MCF 10A (cell line): ENCODE measurements around the gene MAPK11. TPM values are rescaled to one million over a fixed set of nuclear protein-coding genes. Genes with fewer than 3 reads are reported as not detected.

ENCODE experiments used
- BruUV-seq: library from RNA; stranded (reverse); fragments of 400-500 nt; replicated peaks from 2 replicates; lab custom pipeline; 2021; lab: Mats Ljungman, UMichigan
- CTCF ChIA-PET: fragments of 300-600 bp; sonication (Branson Sonifier 250); formaldehyde crosslinking; extraction: SDS; loops from one replicate; lab custom pipeline; 2021; ENCODE audit warnings: antibody characterized with exemption, inconsistent platforms; lab: Yijun Ruan, JAX
- POLR2A ChIA-PET: fragments of 300-600, 350-650 bp; sonication (Branson Sonifier 250); formaldehyde crosslinking; extraction: SDS; loops from one replicate; lab custom pipeline; 2020; ENCODE audit warnings: antibody characterized with exemption, inconsistent platforms; lab: Yijun Ruan, JAX
- DNase-seq: peaks from one replicate; pipeline ENCODE4 v3.0.0-alpha.2; 2018; ENCODE audit not compliant: unreplicated experiment
- H3K27ac Mint-ChIP-seq: one replicate; pipeline ENCODE4 v1.8.0; 2022; ENCODE audit warnings: mild to moderate bottlenecking, low read depth, mixed read lengths; ENCODE audit not compliant: unreplicated experiment
- H3K27me3 Mint-ChIP-seq: one replicate; pipeline ENCODE4 v1.8.0; 2022; ENCODE audit warnings: mixed read lengths; ENCODE audit not compliant: insufficient read depth, unreplicated experiment
- H3K36me3 Mint-ChIP-seq: one replicate; pipeline ENCODE4 v1.8.0; 2022; ENCODE audit warnings: mild to moderate bottlenecking, moderate library complexity, mixed read lengths; ENCODE audit not compliant: insufficient read depth, unreplicated experiment
- H3K4me1 Mint-ChIP-seq: one replicate; pipeline ENCODE4 v1.8.0; 2022; ENCODE audit warnings: mixed read lengths; ENCODE audit not compliant: insufficient read depth, unreplicated experiment
- H3K4me3 Mint-ChIP-seq: one replicate; pipeline ENCODE4 v1.8.0; 2022; ENCODE audit warnings: mild to moderate bottlenecking, moderate library complexity, mixed read lengths; ENCODE audit not compliant: unreplicated experiment
- H3K9me3 Mint-ChIP-seq: one replicate; pipeline ENCODE4 v1.8.0; 2022; ENCODE audit warnings: mixed read lengths; ENCODE audit not compliant: unreplicated experiment
- CTCF ChIP-seq: fragments of 200-600 bp; IDR thresholded peaks from one replicate; pipeline ENCODE4 v1.8.0; 2022; ENCODE audit warnings: antibody characterized with exemption, mild to moderate bottlenecking; ENCODE audit not compliant: unreplicated experiment
- intact Hi-C: fragments of 100-400 bp; cut with micrococcal nuclease; formaldehyde crosslinking; loops from 2 replicates; pipeline ENCODE4 v1.14.1; 2022
- total RNA-seq: library from RNA; stranded (reverse); gene quantifications from 2 replicates; pipeline ENCODE4 v1.2.3, GENCODE V29; 2022

MAPK11 gene
- total RNA-seq, 1 experiment from 2014 or later: 10.4 TPM

GRCh38 chr22:50298266-50298637, 28.1 kb upstream of the MAPK11 start:
- DNase-seq: no peak
- intact Hi-C loops: no loop called here
- Mint-ChIP-seq H3K4me1 (peaks cover 27% of the 10 kb centered on the region), H3K27me3 (no peaks in the 10 kb centered on the region), H3K9me3 (no peaks in the 10 kb centered on the region), H3K4me3 (no peak overlapping the region), H3K27ac (no peak overlapping the region), H3K36me3 (peaks cover 29% of the 10 kb centered on the region)
- TF ChIP-seq CTCF: no peak
- ChIA-PET CTCF (no interaction called here), POLR2A (no interaction called here)
- no TSS peak for BruUV-seq

- no peak overlapping the region for H3K27ac Mint-ChIP-seq
- ChIA-PET CTCF (interaction anchor here (0.6 to 0.9 kb wide), 2 partner anchors 26 to 35 kb away, joined by 3 read pairs; no protein-coding TSS in a partner anchor), POLR2A (interaction anchor here (2.0 kb wide), 1 partner anchor 8 kb away, joined by 7 read pairs; no protein-coding TSS in a partner anchor)
- TF ChIP-seq CTCF: no peak
- intact Hi-C loops: no loop called here
- no peaks in the 10 kb centered on the region for H3K27me3 Mint-ChIP-seq
- no peaks in the 10 kb centered on the region for H3K9me3 Mint-ChIP-seq
- H3K4me3 Mint-ChIP-seq: no peak overlapping the region
- peaks cover 26% of the 10 kb centered on the region for H3K36me3 Mint-ChIP-seq
- H3K4me1 Mint-ChIP-seq: peaks cover 28% of the 10 kb centered on the region
- BruUV-seq: no TSS peak
- DNase-seq: no peak
Measured at GRCh38 chr22:50297510-50298265, 27.5 kb upstream of the MAPK11 start.

GRCh38 chr22:50296658-50297490, 26.7 kb upstream of the MAPK11 start:
- no peak overlapping the region for H3K4me3 Mint-ChIP-seq
- no peak overlapping the region for H3K27ac Mint-ChIP-seq
- no TSS peak for BruUV-seq
- H3K27me3 Mint-ChIP-seq: no peaks in the 10 kb centered on the region
- H3K9me3 Mint-ChIP-seq: no peaks in the 10 kb centered on the region
- no peak for DNase-seq
- H3K36me3 Mint-ChIP-seq: peaks cover 30% of the 10 kb centered on the region
- intact Hi-C loops: no loop called here
- TF ChIP-seq CTCF: no peak
- CTCF ChIA-PET: interaction anchor here (0.9 kb wide), 1 partner anchor 27 kb away, joined by 3 read pairs; no protein-coding TSS in a partner anchor
- H3K4me1 Mint-ChIP-seq: peaks cover 23% of the 10 kb centered on the region
- POLR2A ChIA-PET: interaction anchor here (2.0 kb wide), 1 partner anchor 9 kb away, joined by 7 read pairs; no protein-coding TSS in a partner anchor

GRCh38 chr22:50294319-50294656, 24.1 kb upstream of the MAPK11 start:
- TF ChIP-seq CTCF: no peak
- BruUV-seq: no TSS peak
- peaks cover 33% of the 10 kb centered on the region for H3K36me3 Mint-ChIP-seq
- CTCF ChIA-PET: interaction anchor here (0.7 to 1.6 kb wide), 4 partner anchors 10 to 41 kb away, joined by 3 to 6 read pairs (median 4); no protein-coding TSS in a partner anchor
- no peak overlapping the region for H3K27ac Mint-ChIP-seq
- no peaks in the 10 kb centered on the region for H3K27me3 Mint-ChIP-seq
- H3K9me3 Mint-ChIP-seq: no peaks in the 10 kb centered on the region
- H3K4me3 Mint-ChIP-seq: no peak overlapping the region
- DNase-seq: no peak
- H3K4me1 Mint-ChIP-seq: peaks cover 13% of the 10 kb centered on the region
- POLR2A ChIA-PET: interaction anchor here (0.5 to 5.9 kb wide), 5 partner anchors 10 to 283 kb away, joined by 3 to 73 read pairs (median 3); partner anchors contain the start of gene PLXNB2
- intact Hi-C loops: no loop called here
